Measurements from ENCODE around the gene LRRC46.

DNA sequence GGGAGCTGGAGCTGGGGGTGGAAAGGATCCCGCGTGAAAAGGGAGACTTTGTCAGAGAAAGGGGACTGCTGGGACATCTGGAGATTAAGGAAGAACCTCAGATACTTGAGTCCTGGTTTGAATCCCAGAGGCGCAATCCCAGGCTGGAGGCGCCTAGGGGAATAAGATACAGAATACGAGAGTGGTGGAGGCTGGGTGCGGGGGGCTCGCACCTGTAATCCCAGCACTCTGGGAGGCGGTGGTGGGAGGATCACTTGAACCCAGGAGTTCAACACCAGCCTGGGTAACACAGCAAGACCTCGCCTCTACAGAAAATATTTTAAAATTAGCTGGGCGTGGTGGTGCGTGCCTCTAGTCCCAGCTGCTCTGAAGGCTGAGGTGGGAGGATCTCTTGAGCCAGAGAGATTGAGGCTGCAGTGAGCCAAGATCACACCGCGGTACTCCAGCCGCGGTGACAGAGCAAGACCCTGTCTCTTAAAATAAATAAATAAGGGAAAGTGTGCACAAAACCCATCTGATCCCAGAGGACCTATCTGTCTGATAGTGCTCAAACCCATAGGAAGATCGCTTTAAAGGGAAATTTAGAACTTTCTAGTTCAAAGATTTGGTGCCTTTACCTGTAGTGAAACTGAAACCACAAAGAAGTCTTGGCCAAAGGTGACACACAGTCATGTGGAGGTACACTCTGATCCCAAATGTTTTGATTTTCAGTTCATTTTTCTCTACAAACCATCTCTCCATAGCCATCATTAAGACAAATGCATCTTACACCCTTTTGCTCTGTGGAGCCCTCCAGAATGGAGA lies 10.2 kb downstream of the LRRC46 start:
- TF ChIP-seq GATA2 (IDR thresholded peaks at IDR 0.05; ENCODE audit: low read depth, low read length) (no peak), GATA3 (IDR thresholded peaks at IDR 0.05; ENCODE audit: low read depth, low read length) (no peak)
